H1 (cell line): Measurements from ENCODE around the gene WWC2.

Experiments used
- CTCF ChIP-seq, 3 experiments: IDR thresholded peaks; 1 replicate in 2 of 3; 2 replicates in 1 of 3; pipeline versions ENCODE4 v1.5.1 to v1.6.1; 2011; ENCODE audit warnings: low read length in 3 of 3, mild to moderate bottlenecking in 3 of 3, inconsistent platforms in 2 of 3, low read depth in 1 of 3, moderate library complexity in 1 of 3; ENCODE audit not compliant: insufficient read depth in 1 of 3; ENCODE audit errors: control extremely low read depth in 1 of 3
- EP300 ChIP-seq, 2 experiments: IDR thresholded peaks; 1 replicate in 1 of 2; 2 replicates in 1 of 2; pipeline ENCODE4 v1.6.1; 2011 to 2012; ENCODE audit warnings: low read depth in 2 of 2, low read length in 2 of 2, mild to moderate bottlenecking in 2 of 2, borderline replicate concordance in 1 of 2, inconsistent platforms in 1 of 2, moderate library complexity in 1 of 2
- EZH2 ChIP-seq: fragments of 200-600 bp; sonication (generic); IDR thresholded peaks from 2 replicates; pipeline ENCODE4 v1.7.1; 2012; ENCODE audit warnings: low read depth, mild to moderate bottlenecking, moderate library complexity, low read length, inconsistent platforms; ENCODE audit not compliant: severe bottlenecking
- HDAC6 ChIP-seq: IDR thresholded peaks from one replicate; pipeline ENCODE4 v1.7.1; 2012; ENCODE audit warnings: low read depth, mild to moderate bottlenecking, inconsistent platforms, low read length, moderate library complexity
- PHF8 ChIP-seq: fragments of 200-600 bp; sonication (generic); conservative IDR thresholded peaks from 2 replicates; pipeline ENCODE4 v1.7.1; 2012; ENCODE audit warnings: low read depth, mild to moderate bottlenecking, inconsistent platforms, low read length, moderate library complexity
- POLR2AphosphoS5 ChIP-seq: IDR thresholded peaks from 2 replicates; pipeline ENCODE4 v1.6.1; 2011; ENCODE audit warnings: low read depth, low read length
- SP1 ChIP-seq: IDR thresholded peaks from 2 replicates; pipeline ENCODE4 v1.6.1; 2011; ENCODE audit warnings: low read depth, low read length
- TAF1 ChIP-seq: IDR thresholded peaks from 2 replicates; pipeline ENCODE4 v1.6.1; 2011; ENCODE audit warnings: mild to moderate bottlenecking, low read depth, low read length
- TBP ChIP-seq: IDR thresholded peaks from 2 replicates; pipeline ENCODE4 v1.6.1; 2011; ENCODE audit warnings: low read depth, low read length, improper control_type of control experiment

GRCh38 chr4:183330841-183331240 is 231.8 kb downstream of the WWC2 start:
- TF ChIP-seq EZH2 (no peak), HDAC6 (no peak), CTCF (IDR thresholded peaks at IDR 0.05; ENCODE audit: control extremely low read depth in 1 of 3, insufficient read depth in 1 of 3, low read depth in 1 of 3, low read length in 3 of 3) (no peak), SP1 (no peak), POLR2AphosphoS5 (no peak), TAF1 (no peak), PHF8 (no peak), TBP (no peak), EP300 (IDR thresholded peaks at IDR 0.05; ENCODE audit: borderline replicate concordance in 1 of 2, low read depth in 2 of 2, low read length in 2 of 2) (no peak)
